ENCODE results near the gene ZC3H12D. TPM values are rescaled to one million over a fixed set of nuclear protein-coding genes. Genes with fewer than 3 reads are reported as not detected.
"Not testable (repeated sequence)": the region's sequence is repeated elsewhere in the genome, so short reads cannot be mapped to it uniquely, and the experiment has no call there.

The ZC3H12D gene
- polyA plus RNA-seq, 3 donors, result 0.96 to 4.7 (median 1.2) TPM

GRCh38 chr6:149445573-149445972, 39.2 kb downstream of the ZC3H12D start:
- H3K27ac Mint-ChIP-seq, result no peak overlapping the region

GRCh38 chr6:149445095-149445466, 39.7 kb downstream of the ZC3H12D start:
- no peak for DNase-seq
- WGBS (ENCODE audit: insufficient coverage), result 86% methylated on average over 1 of the region's 6 CpGs
- intact Hi-C loops (cut with micrococcal nuclease), result no loop called here

More at GRCh38 chr6:149445573-149445972, 39.2 kb downstream of the ZC3H12D start:
- peaks cover 4 to 10% (median 8%) of the 10 kb centered on the region in 3 donors for H3K27me3 Mint-ChIP-seq (ENCODE audit: low read depth in 3 of 3)
- H3K36me3 Mint-ChIP-seq, result peaks cover 3 to 5% of the 10 kb centered on the region in 2 donors
- no peak overlapping the region for H3K4me3 Mint-ChIP-seq
- TF ChIP-seq CTCF (IDR thresholded peaks at IDR 0.05), result no peak
- H3K4me1 ChIP-seq (ENCODE audit: control insufficient read depth in 1 of 2, insufficient read depth in 2 of 2, low read length in 2 of 2), result peaks cover 3 to 4% of the 10 kb centered on the region in 2 donors
- H3K27me3 ChIP-seq (ENCODE audit: control insufficient read depth in 2 of 2, insufficient read depth in 2 of 2, low read length in 2 of 2), result peaks cover 0 to 5% of the 10 kb centered on the region in 2 donors
- no peak for DNase-seq
- no peak overlapping the region for H2AFZ ChIP-seq (ENCODE audit: insufficient read depth, low read depth, low read length, poor library complexity, severe bottlenecking)
- H3K4me1 Mint-ChIP-seq, result peaks cover 3% of the 10 kb centered on the region
- H3K79me2 ChIP-seq (ENCODE audit: insufficient read depth, low read length), result no peaks in the 10 kb centered on the region
- intact Hi-C loops (cut with micrococcal nuclease), result no loop called here
- no peaks in the 10 kb centered on the region for H4K20me1 ChIP-seq (ENCODE audit: insufficient read depth, low read length)
- no peaks in the 10 kb centered on the region for H3K36me3 ChIP-seq (replicated peaks in 1 of 2; ENCODE audit: control insufficient read depth in 1 of 2, insufficient read depth in 2 of 2, low read length in 2 of 2)
- WGBS (ENCODE audit: insufficient coverage), result 95% methylated on average over 7 of the region's 7 CpGs
- H3K9me3 Mint-ChIP-seq, result peaks cover 0 to 9% (median 3%) of the 10 kb centered on the region in 7 donors
- no peak overlapping the region for H3K4me2 ChIP-seq (replicated peaks; ENCODE audit: extremely low read depth, low read length, poor library complexity, severe bottlenecking)
- no peak overlapping the region for H3K4me3 ChIP-seq (replicated peaks in 1 of 3; ENCODE audit: low read depth in 2 of 3, low read length in 3 of 3)
- no peaks in the 10 kb centered on the region for H3K9me3 ChIP-seq (replicated peaks in 1 of 2; ENCODE audit: control insufficient read depth in 1 of 2, insufficient read depth in 1 of 2, low read length in 2 of 2)
- H3K9ac ChIP-seq (ENCODE audit: insufficient read depth, low read length, poor library complexity, severe bottlenecking), result no peak overlapping the region
- H3K27ac ChIP-seq (ENCODE audit: low read depth in 1 of 2, low read length in 2 of 2), result no peak overlapping the region

GRCh38 chr6:149444360-149445094, 40.3 kb downstream of the ZC3H12D start:
- H2AFZ ChIP-seq (ENCODE audit: insufficient read depth, low read depth, low read length, poor library complexity, severe bottlenecking); intact Hi-C loops (cut with micrococcal nuclease); H3K27ac ChIP-seq (ENCODE audit: low read depth in 1 of 2, low read length in 2 of 2); H3K27me3 ChIP-seq (ENCODE audit: control insufficient read depth in 2 of 2, insufficient read depth in 2 of 2, low read length in 2 of 2); H4K20me1 ChIP-seq (ENCODE audit: insufficient read depth, low read length); DNase-seq; H3K9me3 Mint-ChIP-seq; H3K4me3 ChIP-seq (replicated peaks in 1 of 3; ENCODE audit: low read depth in 2 of 3, low read length in 3 of 3); H3K36me3 ChIP-seq (replicated peaks in 1 of 2; ENCODE audit: control insufficient read depth in 1 of 2, insufficient read depth in 2 of 2, low read length in 2 of 2); H3K4me3 Mint-ChIP-seq; H3K4me1 Mint-ChIP-seq; H3K27ac Mint-ChIP-seq; H3K36me3 Mint-ChIP-seq; H3K27me3 Mint-ChIP-seq (ENCODE audit: low read depth in 3 of 3); H3K9me3 ChIP-seq (replicated peaks in 1 of 2; ENCODE audit: control insufficient read depth in 1 of 2, insufficient read depth in 1 of 2, low read length in 2 of 2); H3K4me2 ChIP-seq (replicated peaks; ENCODE audit: extremely low read depth, low read length, poor library complexity, severe bottlenecking); H3K4me1 ChIP-seq (ENCODE audit: control insufficient read depth in 1 of 2, insufficient read depth in 2 of 2, low read length in 2 of 2); H3K79me2 ChIP-seq (ENCODE audit: insufficient read depth, low read length); H3K9ac ChIP-seq (ENCODE audit: insufficient read depth, low read length, poor library complexity, severe bottlenecking): not testable (repeated sequence)
- 100% methylated on average over 1 of the region's 3 CpGs for WGBS (ENCODE audit: insufficient coverage)

More at GRCh38 chr6:149445095-149445466, 39.7 kb downstream of the ZC3H12D start:
- Histone ChIP-seq H3K79me2 (ENCODE audit: insufficient read depth, low read length) (no peaks in the 10 kb centered on the region), H3K4me2 (replicated peaks; ENCODE audit: extremely low read depth, low read length, poor library complexity, severe bottlenecking) (no peak overlapping the region), H2AFZ (ENCODE audit: insufficient read depth, low read depth, low read length, poor library complexity, severe bottlenecking) (no peak overlapping the region), H3K9me3 (replicated peaks in 1 of 2; ENCODE audit: control insufficient read depth in 1 of 2, insufficient read depth in 1 of 2, low read length in 2 of 2) (no peaks in the 10 kb centered on the region), H3K9ac (ENCODE audit: insufficient read depth, low read length, poor library complexity, severe bottlenecking) (no peak overlapping the region), H4K20me1 (ENCODE audit: insufficient read depth, low read length) (no peaks in the 10 kb centered on the region), H3K36me3 (replicated peaks in 1 of 2; ENCODE audit: control insufficient read depth in 1 of 2, insufficient read depth in 2 of 2, low read length in 2 of 2) (no peaks in the 10 kb centered on the region), H3K27me3 (ENCODE audit: control insufficient read depth in 2 of 2, insufficient read depth in 2 of 2, low read length in 2 of 2) (peaks cover 0 to under 1% of the 10 kb centered on the region in 2 donors), H3K4me1 (ENCODE audit: control insufficient read depth in 1 of 2, insufficient read depth in 2 of 2, low read length in 2 of 2) (no peaks in the 10 kb centered on the region), H3K4me3 (replicated peaks in 1 of 3; ENCODE audit: low read depth in 2 of 3, low read length in 3 of 3) (no peak overlapping the region), H3K27ac (ENCODE audit: low read depth in 1 of 2, low read length in 2 of 2) (no peak overlapping the region)
- peaks cover 0 to 5% (median 3%) of the 10 kb centered on the region in 3 donors for H3K27me3 Mint-ChIP-seq (ENCODE audit: low read depth in 3 of 3)
- peaks cover 0 to 9% (median 3%) of the 10 kb centered on the region in 7 donors for H3K9me3 Mint-ChIP-seq
- TF ChIP-seq CTCF (IDR thresholded peaks at IDR 0.05), result no peak
- H3K36me3 Mint-ChIP-seq, result peaks cover 3 to 5% of the 10 kb centered on the region in 2 donors
- H3K4me1 Mint-ChIP-seq, result no peaks in the 10 kb centered on the region
- no peak overlapping the region for H3K4me3 Mint-ChIP-seq
- peak overlapping the region in 1 of 7 donors; percentile 68 for H3K27ac Mint-ChIP-seq
